ENCODE results near the gene AUTS2. TPM values are rescaled to one million over a fixed set of nuclear protein-coding genes. Genes with fewer than 3 reads are reported as not detected.

The AUTS2 gene
- total RNA-seq, 1 donor from 2014 or later, result 125 TPM

DNA sequence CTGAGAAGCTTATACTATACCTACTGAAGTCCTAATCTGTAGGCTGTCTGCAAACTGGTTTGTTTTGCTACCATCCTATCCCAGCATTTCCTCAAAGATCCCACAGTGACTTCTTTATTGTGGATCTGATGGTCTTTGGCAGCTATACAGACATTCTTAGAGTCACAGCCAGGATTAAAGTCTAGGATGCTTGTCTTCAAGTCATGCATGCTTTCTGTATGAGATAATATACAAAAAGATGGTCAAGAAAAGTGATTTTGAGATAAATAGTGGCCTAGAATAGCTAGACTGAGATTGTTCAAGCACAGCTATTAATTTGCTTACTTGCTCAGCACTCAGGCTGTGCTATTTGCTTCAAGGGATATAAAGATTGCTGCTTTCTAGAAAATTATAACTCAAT is 454.4 kb downstream of the AUTS2 start:
- Mint-ChIP-seq H3K27ac (no peak overlapping the region), H3K4me1 (ENCODE audit: low read depth) (peaks cover 14% of the 10 kb centered on the region), H3K4me3 (ENCODE audit: low read depth) (no peak overlapping the region), H3K36me3 (ENCODE audit: insufficient read depth) (no peaks in the 10 kb centered on the region), H3K9me3 (ENCODE audit: low read depth) (no peaks in the 10 kb centered on the region), H3K27me3 (no peaks in the 10 kb centered on the region)
- no peak for DNase-seq (ENCODE audit: low spot score, unreplicated experiment)
- TF ChIP-seq, protein P1, sequence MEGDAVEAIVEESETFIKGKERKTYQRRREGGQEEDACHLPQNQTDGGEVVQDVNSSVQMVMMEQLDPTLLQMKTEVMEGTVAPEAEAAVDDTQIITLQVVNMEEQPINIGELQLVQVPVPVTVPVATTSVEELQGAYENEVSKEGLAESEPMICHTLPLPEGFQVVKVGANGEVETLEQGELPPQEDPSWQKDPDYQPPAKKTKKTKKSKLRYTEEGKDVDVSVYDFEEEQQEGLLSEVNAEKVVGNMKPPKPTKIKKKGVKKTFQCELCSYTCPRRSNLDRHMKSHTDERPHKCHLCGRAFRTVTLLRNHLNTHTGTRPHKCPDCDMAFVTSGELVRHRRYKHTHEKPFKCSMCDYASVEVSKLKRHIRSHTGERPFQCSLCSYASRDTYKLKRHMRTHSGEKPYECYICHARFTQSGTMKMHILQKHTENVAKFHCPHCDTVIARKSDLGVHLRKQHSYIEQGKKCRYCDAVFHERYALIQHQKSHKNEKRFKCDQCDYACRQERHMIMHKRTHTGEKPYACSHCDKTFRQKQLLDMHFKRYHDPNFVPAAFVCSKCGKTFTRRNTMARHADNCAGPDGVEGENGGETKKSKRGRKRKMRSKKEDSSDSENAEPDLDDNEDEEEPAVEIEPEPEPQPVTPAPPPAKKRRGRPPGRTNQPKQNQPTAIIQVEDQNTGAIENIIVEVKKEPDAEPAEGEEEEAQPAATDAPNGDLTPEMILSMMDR (IDR thresholded peaks at IDR 0.05; ENCODE audit: unreplicated experiment), result no peak

DNA sequence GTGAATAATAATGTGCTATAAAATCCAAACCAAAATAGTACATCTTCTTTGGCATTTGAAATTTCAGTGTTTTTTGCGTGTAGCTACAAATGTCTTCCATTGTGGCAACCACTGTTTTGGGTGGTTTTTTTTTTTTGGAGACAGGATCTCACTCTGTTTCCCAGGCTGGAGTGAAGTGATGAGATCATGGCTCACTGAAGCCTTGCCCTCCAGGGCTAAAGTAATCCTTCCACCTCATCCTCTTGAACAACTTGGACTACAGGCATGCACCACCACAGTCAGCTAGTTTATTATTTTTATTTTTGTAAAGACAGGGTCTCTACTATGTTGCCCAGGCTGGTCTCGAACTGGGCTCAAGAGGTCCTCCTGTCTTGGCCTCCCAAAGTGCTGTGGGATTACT is 455.1 kb downstream of the AUTS2 start:
- Mint-ChIP-seq H3K27ac (no peak overlapping the region), H3K36me3 (ENCODE audit: insufficient read depth) (no peaks in the 10 kb centered on the region), H3K4me3 (ENCODE audit: low read depth) (no peak overlapping the region), H3K4me1 (ENCODE audit: low read depth) (peaks cover 14% of the 10 kb centered on the region), H3K9me3 (ENCODE audit: low read depth) (no peaks in the 10 kb centered on the region), H3K27me3 (no peaks in the 10 kb centered on the region)
- TF ChIP-seq, protein P1 (IDR thresholded peaks at IDR 0.05; ENCODE audit: unreplicated experiment), result no peak
- no peak for DNase-seq (ENCODE audit: low spot score, unreplicated experiment)

DNA sequence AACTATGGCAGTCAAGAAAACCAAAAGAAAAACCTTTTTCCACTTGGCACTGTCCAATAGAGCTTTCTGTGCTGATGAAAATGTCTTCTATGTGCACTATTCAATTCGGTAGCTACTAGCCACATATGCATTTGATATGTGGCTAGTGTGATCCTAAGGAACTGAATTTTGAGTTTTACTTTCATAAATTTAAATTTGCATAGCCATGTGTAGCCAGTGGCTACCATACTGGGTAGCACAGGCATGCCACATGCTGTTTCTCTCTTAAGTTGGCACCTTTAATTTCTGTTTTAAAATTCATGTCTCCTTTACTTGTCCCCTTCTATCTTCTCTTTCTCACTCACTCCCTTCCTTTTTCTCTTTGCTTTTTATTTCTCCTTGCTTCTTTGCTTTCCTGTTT is 455.7 kb downstream of the AUTS2 start:
- Mint-ChIP-seq H3K36me3 (ENCODE audit: insufficient read depth) (no peaks in the 10 kb centered on the region), H3K4me3 (ENCODE audit: low read depth) (no peak overlapping the region), H3K9me3 (ENCODE audit: low read depth) (no peaks in the 10 kb centered on the region), H3K4me1 (ENCODE audit: low read depth) (peaks cover 14% of the 10 kb centered on the region), H3K27me3 (no peaks in the 10 kb centered on the region), H3K27ac (no peak overlapping the region)
- TF ChIP-seq, protein P1 (IDR thresholded peaks at IDR 0.05; ENCODE audit: unreplicated experiment), result no peak
- DNase-seq (ENCODE audit: low spot score, unreplicated experiment), result no peak

DNA sequence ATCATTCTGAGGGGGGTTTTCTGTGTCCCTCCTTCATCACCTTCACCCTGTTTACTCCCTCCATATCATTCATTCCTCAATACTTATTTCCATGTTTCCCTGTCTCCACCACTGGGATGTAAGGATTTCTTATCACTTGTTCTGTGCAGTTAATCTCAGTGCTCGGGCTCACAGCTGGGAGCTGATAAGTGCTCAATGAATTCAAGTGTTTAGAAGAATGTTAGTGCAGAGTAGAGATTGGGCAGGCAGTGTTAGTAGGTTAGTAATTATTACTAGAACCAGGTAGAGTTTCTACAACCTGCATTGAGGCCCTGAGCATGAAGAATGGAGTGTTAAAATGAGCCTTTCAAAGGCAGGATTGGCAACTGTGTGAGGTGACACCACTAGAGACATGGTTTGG is 458.1 kb downstream of the AUTS2 start:
- Mint-ChIP-seq H3K36me3 (ENCODE audit: insufficient read depth) (no peaks in the 10 kb centered on the region), H3K27ac (no peak overlapping the region), H3K27me3 (no peaks in the 10 kb centered on the region), H3K4me3 (ENCODE audit: low read depth) (no peak overlapping the region), H3K4me1 (ENCODE audit: low read depth) (peaks cover 22% of the 10 kb centered on the region), H3K9me3 (ENCODE audit: low read depth) (no peaks in the 10 kb centered on the region)
- no peak for DNase-seq (ENCODE audit: low spot score, unreplicated experiment)
- TF ChIP-seq, protein P1 (IDR thresholded peaks at IDR 0.05; ENCODE audit: unreplicated experiment), result no peak

DNA sequence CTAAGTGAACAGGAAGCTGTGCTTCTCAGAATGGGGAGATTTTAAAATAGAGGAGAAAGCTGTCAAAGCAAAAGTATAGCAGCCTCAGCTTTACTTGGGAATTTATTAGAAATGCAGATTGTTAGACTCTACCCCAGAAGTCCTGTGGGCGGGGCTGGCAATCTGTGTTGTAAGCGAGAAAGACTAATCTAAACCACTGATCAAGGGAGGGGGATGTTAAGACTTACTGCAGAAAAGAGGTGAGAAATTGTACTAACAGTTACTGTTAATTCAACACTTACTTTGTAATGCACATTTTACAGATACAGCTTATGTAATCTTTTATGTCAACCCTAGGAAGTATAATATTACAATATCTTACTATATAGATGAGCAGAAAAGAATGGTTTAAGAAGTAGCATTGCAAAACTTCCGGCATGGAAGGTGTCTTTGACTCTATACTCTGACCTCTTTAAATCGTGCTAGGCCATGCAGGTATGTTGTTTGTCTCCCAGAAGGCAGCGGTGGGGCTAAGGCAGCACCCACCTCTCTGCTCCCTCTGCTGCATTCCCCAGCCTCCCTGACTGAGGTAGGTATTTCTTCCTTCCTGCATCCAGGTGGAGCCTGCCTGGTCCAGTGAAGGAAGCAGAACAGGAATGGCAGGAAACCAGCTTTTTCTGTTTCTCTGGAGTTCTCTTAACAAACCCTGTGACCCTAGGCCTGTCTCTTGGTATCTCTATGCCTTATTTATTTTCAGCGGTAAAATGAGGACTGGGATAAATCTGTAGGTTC is 462.2 kb downstream of the AUTS2 start:
- TF ChIP-seq, protein P1 (IDR thresholded peaks at IDR 0.05; ENCODE audit: unreplicated experiment), result no peak
- Mint-ChIP-seq H3K4me3 (ENCODE audit: low read depth) (no peak overlapping the region), H3K9me3 (ENCODE audit: low read depth) (no peaks in the 10 kb centered on the region), H3K36me3 (ENCODE audit: insufficient read depth) (no peaks in the 10 kb centered on the region), H3K27me3 (no peaks in the 10 kb centered on the region), H3K27ac (peak overlapping the region; percentile 20), H3K4me1 (ENCODE audit: low read depth) (peaks cover 22% of the 10 kb centered on the region)
- DNase-seq (ENCODE audit: low spot score, unreplicated experiment), result no peak
